Stomach smooth muscle (tissue), 2 donors: ENCODE data around the gene FCN1.

ENCODE experiments used
- H3K27ac ChIP-seq: one replicate; pipeline ENCODE4 v1.7.0; 2013; ENCODE audit warnings: mild to moderate bottlenecking, low read length, inconsistent platforms
- H3K27me3 ChIP-seq, 2 donors: one replicate each; pipeline ENCODE4 v1.7.0; 2013; ENCODE audit warnings: low read length in 2 of 2; ENCODE audit not compliant: insufficient read depth in 2 of 2, control insufficient read depth in 1 of 2
- H3K36me3 ChIP-seq, 2 donors: one replicate each; pipeline ENCODE4 v1.7.0; 2013; ENCODE audit warnings: low read length in 2 of 2; ENCODE audit not compliant: control insufficient read depth in 2 of 2, insufficient read depth in 2 of 2
- H3K4me1 ChIP-seq: one replicate; pipeline ENCODE4 v1.7.0; 2013; ENCODE audit warnings: low read length; ENCODE audit not compliant: control insufficient read depth, insufficient read depth
- H3K4me3 ChIP-seq, 2 donors: one replicate each; pipeline ENCODE4 v1.7.0; 2013; ENCODE audit warnings: low read length in 2 of 2
- H3K9ac ChIP-seq, 2 donors: one replicate each; pipeline ENCODE4 v1.7.0; 2013; ENCODE audit warnings: low read length in 2 of 2, mild to moderate bottlenecking in 1 of 2
- H3K9me3 ChIP-seq, 2 donors: one replicate each; pipeline ENCODE4 v1.7.0; 2013; ENCODE audit warnings: low read length in 2 of 2; ENCODE audit not compliant: control insufficient read depth in 2 of 2
- donor health status: healthy.
- donor health status: Pancreatic carcinoma.

Gene FCN1

DNA sequence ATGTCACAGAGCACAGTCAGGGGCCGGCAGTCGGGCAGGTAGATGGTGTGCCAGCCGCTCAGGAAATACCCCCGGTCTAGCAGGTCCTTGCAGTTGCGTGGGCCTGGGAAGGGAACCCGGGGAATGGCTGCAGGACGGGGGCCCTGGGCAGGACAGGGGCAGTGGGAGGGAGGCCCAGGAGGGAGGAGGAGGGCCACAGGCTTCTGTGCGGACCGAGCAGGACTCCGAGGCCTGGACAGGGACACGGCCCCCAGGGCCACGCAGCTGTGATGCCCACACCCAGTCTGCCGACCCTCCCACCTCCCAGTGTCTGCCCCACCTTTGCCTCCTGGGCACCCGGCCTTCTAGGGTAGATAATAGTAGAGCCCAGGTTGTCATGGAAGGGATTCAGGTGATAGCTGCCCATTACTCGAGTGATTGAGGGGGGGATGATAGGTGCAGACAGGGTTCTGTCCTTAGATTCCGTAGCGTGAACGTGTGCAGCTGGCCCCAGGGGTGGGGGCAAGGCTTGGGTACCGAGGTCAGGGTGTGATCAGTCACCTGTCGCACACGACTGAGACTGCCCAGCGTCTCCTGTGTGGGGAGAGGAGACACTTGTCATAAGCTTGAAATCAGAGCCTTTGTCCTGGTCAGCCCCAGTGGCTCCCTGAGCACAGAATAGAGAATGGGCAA is 4.5 kb downstream of the FCN1 start:
- no peaks in the 10 kb centered on the region for H3K36me3 ChIP-seq
- no peaks in the 10 kb centered on the region for H3K9me3 ChIP-seq
- H3K4me3 ChIP-seq: no peak overlapping the region
- no peak overlapping the region for H3K27ac ChIP-seq
- H3K4me1 ChIP-seq: no peaks in the 10 kb centered on the region
- peaks cover 2 to 6% of the 10 kb centered on the region in 2 donors for H3K27me3 ChIP-seq
- H3K9ac ChIP-seq: no peak overlapping the region

- no peaks in the 10 kb centered on the region for H3K36me3 ChIP-seq
- peaks cover 2 to 6% of the 10 kb centered on the region in 2 donors for H3K27me3 ChIP-seq
- H3K27ac ChIP-seq: no peak overlapping the region
- no peak overlapping the region for H3K9ac ChIP-seq
- no peak overlapping the region for H3K4me3 ChIP-seq
- no peaks in the 10 kb centered on the region for H3K9me3 ChIP-seq
- H3K4me1 ChIP-seq: no peaks in the 10 kb centered on the region
Measured at GRCh38 chr9:134912126-134912840, 5.4 kb downstream of the FCN1 start.

DNA sequence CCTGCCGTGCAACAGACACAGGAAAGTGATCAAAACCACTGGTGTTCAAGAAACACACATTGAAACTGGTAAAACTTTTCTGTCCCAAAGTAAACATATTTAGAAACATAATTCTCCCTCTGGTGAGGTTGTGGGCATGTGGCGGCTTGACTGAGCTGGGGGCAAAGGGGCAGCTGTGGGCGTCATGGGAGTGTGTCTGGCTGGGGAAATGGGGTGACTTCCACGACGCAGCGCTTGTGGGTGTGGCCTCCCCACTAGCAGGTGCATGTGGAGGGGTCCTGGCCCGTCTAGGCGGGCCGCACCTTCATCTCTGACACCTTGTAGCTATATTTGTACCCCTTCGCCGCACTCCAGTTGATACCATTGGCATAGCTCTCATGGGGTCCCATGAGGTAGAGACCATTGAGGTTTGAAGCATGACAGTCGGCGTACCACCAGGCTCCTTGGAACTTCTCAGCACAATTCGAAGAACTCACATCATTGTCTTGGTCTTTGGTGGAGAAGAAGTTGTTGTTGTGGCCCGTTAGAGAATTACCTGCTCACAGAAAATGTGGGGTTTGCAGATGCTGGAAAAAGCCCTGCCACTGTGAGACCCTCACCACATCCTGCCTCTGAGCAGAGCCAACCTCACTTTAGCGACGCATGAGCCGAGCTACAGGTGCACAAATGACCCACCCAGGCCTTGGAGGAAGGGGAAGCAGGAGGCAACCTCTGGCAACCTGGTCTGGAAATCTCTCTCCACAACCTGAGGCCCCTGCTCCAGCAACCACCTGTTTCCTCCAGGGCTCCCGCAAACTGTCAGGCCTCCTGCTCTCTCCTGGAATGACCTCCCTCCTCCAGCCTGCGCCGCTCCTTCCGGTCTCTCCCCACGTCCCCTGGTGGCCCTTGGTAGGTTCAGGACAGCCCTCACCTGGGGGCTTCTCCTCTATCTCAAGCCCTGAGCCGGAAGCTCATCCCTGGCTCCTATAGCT is 7.9 kb downstream of the FCN1 start:
- Histone ChIP-seq H3K9me3 (no peaks in the 10 kb centered on the region), H3K27me3 (peaks cover 2 to 3% of the 10 kb centered on the region in 2 donors), H3K36me3 (no peaks in the 10 kb centered on the region), H3K4me1 (no peaks in the 10 kb centered on the region), H3K4me3 (no peak overlapping the region), H3K9ac (no peak overlapping the region), H3K27ac (no peak overlapping the region)

DNA sequence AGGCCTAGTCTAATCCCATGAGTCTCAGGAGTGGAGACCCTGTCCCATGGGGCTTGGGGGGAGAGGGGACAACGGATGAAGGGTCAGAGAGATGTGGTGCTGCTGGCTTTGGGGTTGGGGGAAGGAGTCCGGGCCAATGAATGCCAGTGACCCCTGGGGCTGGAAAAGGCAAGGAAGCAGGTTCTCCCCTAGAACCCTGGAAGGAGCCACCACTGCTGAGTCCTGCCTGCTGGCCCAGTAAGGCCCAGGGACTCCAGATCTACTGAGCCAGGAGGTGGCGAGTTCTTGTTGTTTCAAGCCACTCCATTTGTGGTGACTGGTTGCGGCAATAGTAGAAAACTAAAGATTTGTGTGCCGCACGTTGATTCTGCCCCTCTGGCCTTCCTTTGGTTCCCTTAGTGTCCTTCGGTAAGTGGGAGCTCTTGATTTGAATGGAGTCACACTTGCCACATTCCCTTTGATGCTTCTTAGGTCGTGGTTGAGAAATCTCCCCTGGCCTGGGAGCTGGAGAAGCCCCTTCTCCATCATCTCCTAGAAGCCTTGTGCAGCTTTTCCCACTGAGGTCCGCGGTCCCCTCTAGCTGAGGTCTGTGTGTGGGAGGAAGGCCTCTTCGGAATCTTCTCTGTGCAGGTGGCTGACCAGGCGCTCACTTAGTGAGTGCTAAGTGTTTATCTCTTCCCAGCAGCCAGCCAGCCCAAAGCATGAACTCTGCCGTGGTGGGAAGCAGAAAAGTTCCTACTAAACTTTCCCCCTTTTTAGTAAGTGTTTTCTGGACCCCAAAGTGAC is 9.0 kb downstream of the FCN1 start:
- Histone ChIP-seq H3K27me3 (peaks cover 0 to 3% of the 10 kb centered on the region in 2 donors), H3K36me3 (no peaks in the 10 kb centered on the region), H3K27ac (no peak overlapping the region), H3K4me1 (no peaks in the 10 kb centered on the region), H3K9me3 (no peaks in the 10 kb centered on the region), H3K4me3 (no peak overlapping the region), H3K9ac (no peak overlapping the region)

DNA sequence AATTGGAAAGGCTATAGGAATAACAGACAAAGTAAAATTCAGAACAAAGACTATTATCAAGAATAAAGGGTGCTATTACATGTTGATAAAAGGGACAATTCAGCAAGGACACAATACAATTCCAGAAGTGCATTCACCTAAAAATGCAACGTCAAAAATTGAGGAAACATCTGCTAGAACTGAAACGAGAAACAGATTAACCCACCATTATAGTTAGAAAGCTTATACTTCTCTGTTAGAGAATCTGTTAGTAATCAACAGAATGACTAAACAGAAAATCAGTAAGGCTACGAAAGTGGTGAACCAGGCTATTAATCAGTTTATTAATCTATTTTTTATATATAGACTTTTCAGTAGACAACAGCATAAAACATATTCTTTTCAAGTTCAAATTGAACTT is 14.8 kb downstream of the FCN1 start:
- Histone ChIP-seq H3K4me3 (no peak overlapping the region), H3K4me1 (no peaks in the 10 kb centered on the region), H3K27ac (no peak overlapping the region), H3K9ac (no peak overlapping the region), H3K36me3 (no peaks in the 10 kb centered on the region), H3K27me3 (no peaks in the 10 kb centered on the region), H3K9me3 (peaks cover 0 to 5% of the 10 kb centered on the region in 2 donors)

DNA sequence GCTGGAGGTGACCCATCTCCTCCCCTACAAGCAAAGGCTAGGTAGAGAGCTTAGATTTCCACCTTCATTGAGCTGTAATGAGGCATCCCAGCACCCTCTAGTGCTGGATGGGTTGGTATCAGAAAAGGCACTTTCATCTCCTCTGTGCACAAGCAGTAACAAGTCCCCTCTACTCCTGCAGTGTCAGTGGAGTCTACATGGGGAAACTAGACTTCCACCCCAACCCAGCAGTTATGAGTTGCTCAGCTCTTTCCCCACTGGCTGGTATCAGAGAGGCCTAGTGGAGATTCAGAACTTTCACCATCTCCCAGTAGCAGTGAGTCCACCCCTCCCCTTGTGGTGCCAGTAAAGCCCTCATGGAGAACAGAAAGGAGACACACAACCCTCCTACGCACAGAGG is 17.9 kb downstream of the FCN1 start:
- Histone ChIP-seq H3K9ac (no peak overlapping the region), H3K27me3 (peaks cover 0 to 3% of the 10 kb centered on the region in 2 donors), H3K9me3 (peaks cover 0 to 8% of the 10 kb centered on the region in 2 donors), H3K36me3 (no peaks in the 10 kb centered on the region), H3K27ac (no peak overlapping the region), H3K4me3 (no peak overlapping the region), H3K4me1 (peaks cover 2% of the 10 kb centered on the region)

DNA sequence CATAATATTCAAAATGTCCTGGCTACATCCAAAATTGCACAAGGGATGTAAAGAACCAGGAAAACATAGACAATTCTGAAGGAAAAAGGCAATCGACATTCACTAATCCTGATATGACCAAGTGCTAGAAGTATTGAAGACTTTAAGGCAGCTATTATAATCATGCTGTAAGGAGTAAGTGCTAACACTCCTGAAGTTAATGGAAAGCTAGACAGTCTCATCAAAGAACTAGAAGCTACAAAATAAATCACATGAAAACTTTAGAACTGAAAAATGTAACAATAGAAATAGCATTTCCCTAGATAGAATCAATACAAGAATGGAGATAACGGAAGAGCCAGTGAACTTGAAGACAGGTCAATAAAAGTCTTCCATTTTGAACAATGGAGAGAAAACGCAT is 18.5 kb downstream of the FCN1 start:
- Histone ChIP-seq H3K9me3 (peaks cover 0 to 12% of the 10 kb centered on the region in 2 donors), H3K36me3 (no peaks in the 10 kb centered on the region), H3K27ac (no peak overlapping the region), H3K27me3 (peaks cover 0 to 3% of the 10 kb centered on the region in 2 donors), H3K4me1 (peaks cover 2% of the 10 kb centered on the region), H3K4me3 (no peak overlapping the region), H3K9ac (no peak overlapping the region)

DNA sequence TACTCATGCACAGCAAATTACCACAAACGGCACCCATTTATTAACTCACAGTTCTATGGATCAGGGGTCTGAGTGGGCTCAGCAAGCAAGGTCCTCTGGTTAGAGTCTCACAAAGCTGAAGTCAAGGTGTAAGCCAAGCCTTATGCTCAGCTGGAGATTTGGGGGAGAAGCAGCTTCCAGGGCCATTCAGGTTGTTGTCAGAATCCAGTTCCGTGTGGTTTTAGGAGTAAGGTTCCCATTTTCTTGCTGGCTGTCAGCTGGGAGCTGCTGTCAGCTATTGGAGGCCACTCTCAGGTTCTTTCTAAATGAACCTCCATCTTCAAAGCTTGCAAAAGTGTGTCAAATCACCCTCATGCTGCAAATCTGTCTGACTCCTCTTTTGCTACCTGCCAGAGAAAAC is 19.4 kb downstream of the FCN1 start:
- Histone ChIP-seq H3K9ac (no peak overlapping the region), H3K27me3 (peaks cover 0 to 3% of the 10 kb centered on the region in 2 donors), H3K27ac (no peak overlapping the region), H3K4me1 (peaks cover 2% of the 10 kb centered on the region), H3K9me3 (peaks cover 0 to 12% of the 10 kb centered on the region in 2 donors), H3K36me3 (no peaks in the 10 kb centered on the region), H3K4me3 (no peak overlapping the region)

DNA sequence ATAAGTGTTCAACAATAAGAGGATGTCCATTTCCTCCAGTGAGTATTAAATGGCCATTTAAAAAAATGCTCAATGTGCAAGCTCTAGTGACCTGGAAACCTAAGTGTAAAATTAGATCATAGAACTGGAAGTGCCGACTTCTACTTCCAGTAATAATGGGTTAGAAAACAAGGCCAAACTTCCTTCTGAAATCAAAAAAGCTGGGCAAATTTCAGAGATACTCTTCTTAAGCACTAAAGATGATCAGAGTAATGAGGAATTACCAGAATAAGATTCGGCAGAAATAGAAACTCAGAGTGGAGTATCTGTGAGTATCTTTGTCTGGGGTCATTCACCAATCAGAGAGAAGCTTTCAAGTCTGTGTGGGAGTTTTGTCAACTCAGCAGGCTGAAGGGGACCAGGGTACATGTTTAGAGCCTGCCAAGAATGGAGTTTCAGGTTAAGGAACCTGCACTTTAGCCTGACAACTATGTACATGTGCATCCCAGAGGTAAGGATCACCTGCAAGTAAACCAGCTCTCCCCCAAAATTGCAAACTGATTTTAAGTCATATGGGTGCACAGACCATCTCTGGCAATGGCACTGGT is 20.0 kb downstream of the FCN1 start:
- Histone ChIP-seq H3K4me3 (no peak overlapping the region), H3K9ac (no peak overlapping the region), H3K9me3 (peaks cover 0 to 12% of the 10 kb centered on the region in 2 donors), H3K27ac (no peak overlapping the region), H3K27me3 (peaks cover 0 to 3% of the 10 kb centered on the region in 2 donors), H3K4me1 (peaks cover 2% of the 10 kb centered on the region), H3K36me3 (no peaks in the 10 kb centered on the region)
